Measurements from ENCODE around the gene CLCN2. TPM values are rescaled to one million over a fixed set of nuclear protein-coding genes. Genes with fewer than 3 reads are reported as not detected.

The CLCN2 gene
- 10 to 100 TPM in 1 of 2 donors, 1 to 10 TPM in 1; 6.5 to 13.9 TPM for total RNA-seq

GRCh38 chr3:184361532-184361931 lies at the start of gene CLCN2, which contains the start of gene POLR2H:
Gene CLCN2, minus strand, starts transcription at chr3:184361605. Its CDS starts 126 bp downstream, at chr3:184361479.
Gene POLR2H, plus strand, starts transcription at chr3:184361710. Its CDS starts 1,783 bp downstream, at chr3:184363493.
- Mint-ChIP-seq H3K36me3 (peaks cover 21 to 26% of the 10 kb centered on the region in 2 donors), H3K9me3 (no peaks in the 10 kb centered on the region), H3K27ac (peak within 1 kb of the TSS; percentile 90 to 94)
- peak; percentile 45 for ATAC-seq
- peak; percentile 58 to 73 for DNase-seq (ENCODE audit: low spot score in 2 of 2)

DNA sequence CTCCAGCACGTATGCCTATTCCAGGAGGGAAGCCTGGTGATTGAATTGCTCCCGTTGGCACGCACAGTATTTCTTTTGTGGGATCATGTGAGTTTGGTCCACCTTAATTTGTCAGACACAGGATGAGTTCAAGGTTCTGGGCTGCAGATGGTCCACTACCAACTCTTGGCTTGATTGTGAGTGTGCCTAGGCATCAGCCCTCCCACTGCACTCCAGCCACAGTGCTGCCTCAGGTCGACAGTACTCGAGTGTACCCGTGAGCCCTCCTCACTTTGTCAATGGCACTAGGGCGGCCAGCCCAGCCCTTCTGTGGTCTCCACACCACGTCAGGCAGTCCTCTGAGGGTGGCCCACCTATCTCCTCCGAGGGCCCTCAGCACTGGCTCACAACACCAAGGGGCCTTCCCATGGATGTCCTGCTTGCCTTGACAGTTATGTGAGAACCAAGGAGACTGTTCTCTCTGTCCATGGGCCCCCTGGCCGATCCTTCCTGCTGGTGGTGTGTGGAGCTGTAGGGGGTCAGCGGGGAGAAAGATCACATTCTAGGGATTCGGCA lies 48.6 kb upstream of the CLCN2 start:
- ATAC-seq (no peak), DNase-seq (ENCODE audit: low spot score in 2 of 2) (no peak)
- Mint-ChIP-seq H3K36me3 (no peaks in the 10 kb centered on the region), H3K9me3 (no peaks in the 10 kb centered on the region), H3K27ac (peak overlapping the region in 1 of 2 donors; percentile 68)

DNA sequence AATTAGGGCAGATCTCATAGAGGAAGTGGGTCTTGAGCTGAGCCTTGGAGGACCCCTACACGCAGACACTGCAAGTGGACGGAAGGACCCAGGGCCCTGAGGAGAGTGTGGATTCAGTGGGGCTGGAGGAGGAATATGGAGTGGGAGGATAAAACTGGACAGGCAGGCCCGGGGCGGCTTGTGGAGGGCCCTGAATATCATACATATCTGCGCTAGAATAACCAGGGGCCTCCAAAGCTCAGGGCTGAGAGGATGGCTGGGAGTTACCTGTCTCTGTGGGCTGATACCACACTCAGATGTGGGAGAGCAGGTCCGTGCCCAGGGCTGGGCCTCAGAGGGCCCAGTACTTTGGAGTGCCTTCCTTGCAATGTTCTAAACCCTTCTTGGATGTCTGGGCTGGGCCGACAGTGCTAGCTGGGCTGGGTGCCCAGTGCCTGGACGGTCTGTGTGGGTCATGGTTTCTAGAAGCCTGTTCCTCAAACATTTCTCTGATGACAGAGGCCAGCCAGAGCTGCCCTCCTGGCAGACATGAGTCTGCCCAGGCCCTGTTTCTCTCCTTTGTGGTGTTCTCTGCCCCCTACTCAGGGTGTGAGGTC lies 48.0 kb upstream of the CLCN2 start:
- Mint-ChIP-seq H3K9me3 (no peaks in the 10 kb centered on the region), H3K36me3 (no peaks in the 10 kb centered on the region), H3K27ac (peak overlapping the region in 1 of 2 donors; percentile 68)
- DNase-seq (ENCODE audit: low spot score in 2 of 2) (no peak), ATAC-seq (no peak)

DNA sequence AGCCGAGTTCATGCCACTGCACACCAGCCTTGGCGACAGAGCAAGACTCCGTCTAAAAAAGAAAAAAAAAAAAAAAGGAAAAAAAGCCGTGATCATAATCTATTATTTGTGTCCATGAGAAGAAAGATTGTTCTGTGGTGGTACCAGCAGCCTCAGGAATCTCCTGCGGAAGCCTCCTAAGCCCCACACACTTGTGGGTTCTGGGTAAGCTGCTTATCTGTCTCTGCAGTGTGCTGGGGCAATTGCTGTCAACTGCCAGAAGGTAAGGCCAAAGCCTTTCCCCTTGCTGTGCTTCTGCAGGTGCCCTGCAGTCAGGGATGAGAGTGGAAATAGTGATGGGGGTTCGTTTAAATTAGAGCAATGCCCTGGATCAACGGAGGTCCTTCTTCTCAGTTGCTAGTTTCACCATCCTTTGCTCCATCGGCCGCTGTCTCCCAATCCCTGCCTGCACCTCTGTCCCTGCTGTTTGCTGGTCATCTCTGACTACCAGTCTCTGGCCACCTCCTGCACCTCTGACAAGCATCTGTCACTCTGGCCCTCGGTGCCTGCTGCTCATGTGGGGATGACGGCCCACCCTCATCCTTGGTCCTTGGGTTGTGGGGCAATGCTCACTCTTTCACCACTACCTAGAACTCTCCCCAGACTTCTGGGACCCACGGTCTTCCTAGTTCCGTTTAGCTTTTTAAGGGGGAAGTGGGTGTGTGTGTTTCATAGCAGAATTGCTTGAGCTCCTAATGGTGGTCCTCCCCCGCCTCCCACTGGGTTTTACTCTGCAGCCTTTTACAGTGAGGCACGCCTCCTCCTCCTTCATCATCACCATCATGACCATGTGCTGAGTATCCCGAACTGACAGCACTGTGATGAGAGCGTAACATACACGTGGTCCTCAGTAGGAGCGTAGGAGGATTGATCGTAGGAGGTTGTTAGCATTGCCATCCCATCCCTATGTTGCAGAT lies 43.9 kb upstream of the CLCN2 start:
- ATAC-seq (no peak), DNase-seq (ENCODE audit: low spot score in 2 of 2) (no peak)
- Mint-ChIP-seq H3K9me3 (no peaks in the 10 kb centered on the region), H3K27ac (no peak overlapping the region), H3K36me3 (no peaks in the 10 kb centered on the region)

DNA sequence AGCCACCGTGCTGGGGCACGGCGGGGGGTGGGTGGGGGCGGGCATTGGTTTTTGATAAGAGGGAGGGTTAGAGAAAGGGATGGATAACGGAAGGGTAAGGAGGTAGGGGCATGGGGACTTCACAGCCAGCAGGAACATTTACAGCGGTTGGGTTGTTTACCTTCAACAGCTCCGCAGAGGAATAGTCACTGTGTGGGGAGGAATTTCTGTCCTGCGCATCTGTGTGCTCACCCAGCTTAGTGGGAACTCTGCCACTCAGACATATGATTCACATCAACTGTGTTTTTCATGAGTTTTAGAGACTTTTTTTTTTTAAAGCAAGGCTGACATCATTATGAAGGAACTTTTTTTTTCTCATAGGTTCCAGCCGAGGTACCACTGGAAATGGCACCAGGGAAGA lies 38.0 kb upstream of the CLCN2 start:
- ATAC-seq (no peak), DNase-seq (ENCODE audit: low spot score in 2 of 2) (no peak)
- H3K36me3 Mint-ChIP-seq, result no peaks in the 10 kb centered on the region
- no peaks in the 10 kb centered on the region for H3K9me3 Mint-ChIP-seq
- no peak overlapping the region for H3K27ac Mint-ChIP-seq

DNA sequence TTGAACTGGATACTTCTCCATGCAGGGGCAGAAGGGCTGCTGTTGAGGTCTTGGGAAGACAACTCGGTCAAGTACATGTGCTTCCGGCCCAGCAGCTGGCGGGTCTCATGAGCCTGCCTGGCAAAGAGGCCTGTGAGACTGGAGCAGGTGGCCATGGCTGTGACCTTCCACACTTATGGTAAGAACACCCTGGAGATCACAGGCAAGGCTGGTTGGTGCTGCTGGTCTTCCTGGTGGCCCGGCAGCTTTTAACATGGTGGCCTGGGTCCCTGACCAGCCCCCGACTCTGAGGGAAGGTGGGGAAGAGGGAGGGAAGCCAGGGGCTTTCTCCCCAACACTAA lies 33.9 kb upstream of the CLCN2 start:
- H3K36me3 Mint-ChIP-seq, result no peaks in the 10 kb centered on the region
- DNase-seq (ENCODE audit: low spot score in 2 of 2), result no peak
- H3K9me3 Mint-ChIP-seq, result no peaks in the 10 kb centered on the region
- ATAC-seq, result no peak
- no peak overlapping the region for H3K27ac Mint-ChIP-seq

- no peak for DNase-seq (ENCODE audit: low spot score in 2 of 2)
- no peak overlapping the region for H3K27ac Mint-ChIP-seq
- no peaks in the 10 kb centered on the region for H3K9me3 Mint-ChIP-seq
- H3K36me3 Mint-ChIP-seq, result no peaks in the 10 kb centered on the region
- no peak for ATAC-seq
Observed at GRCh38 chr3:184391266-184391665, 29.9 kb upstream of the CLCN2 start.

GRCh38 chr3:184389935-184390528 lies 28.6 kb upstream of the CLCN2 start:
- no peaks in the 10 kb centered on the region for H3K36me3 Mint-ChIP-seq
- H3K9me3 Mint-ChIP-seq, result no peaks in the 10 kb centered on the region
- no peak overlapping the region for H3K27ac Mint-ChIP-seq
- ATAC-seq (no peak), DNase-seq (ENCODE audit: low spot score in 2 of 2) (no peak)

GRCh38 chr3:184389384-184389783 lies 28.0 kb upstream of the CLCN2 start:
- H3K27ac Mint-ChIP-seq, result no peak overlapping the region
- ATAC-seq, result no peak
- H3K36me3 Mint-ChIP-seq, result no peaks in the 10 kb centered on the region
- DNase-seq (ENCODE audit: low spot score in 2 of 2), result no peak
- no peaks in the 10 kb centered on the region for H3K9me3 Mint-ChIP-seq

DNA sequence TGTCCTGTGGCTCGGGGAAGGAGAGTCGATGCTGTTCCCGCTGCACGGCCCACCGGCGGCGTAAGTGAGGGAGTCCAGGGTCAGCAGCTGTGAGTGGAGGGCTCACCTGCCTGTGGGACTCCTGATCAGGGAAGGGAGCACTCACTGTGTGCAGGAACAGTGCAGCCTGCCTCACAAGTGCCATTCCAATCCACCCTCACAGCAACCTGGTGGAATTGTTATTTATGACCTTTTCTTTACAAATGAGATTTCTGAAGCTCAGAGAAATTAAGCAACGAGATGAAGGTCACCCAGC lies 27.5 kb upstream of the CLCN2 start:
- Mint-ChIP-seq H3K9me3 (no peaks in the 10 kb centered on the region), H3K27ac (no peak overlapping the region), H3K36me3 (no peaks in the 10 kb centered on the region)
- DNase-seq (ENCODE audit: low spot score in 2 of 2), result no peak
- no peak for ATAC-seq

GRCh38 chr3:184388164-184388935 lies 26.9 kb upstream of the CLCN2 start:
- DNase-seq (ENCODE audit: low spot score in 2 of 2) (no peak), ATAC-seq (no peak)
- Mint-ChIP-seq H3K27ac (no peak overlapping the region), H3K9me3 (no peaks in the 10 kb centered on the region), H3K36me3 (no peaks in the 10 kb centered on the region)

GRCh38 chr3:184387174-184387714 lies 25.8 kb upstream of the CLCN2 start:
- no peak for ATAC-seq
- DNase-seq (ENCODE audit: low spot score in 2 of 2), result no peak
- Mint-ChIP-seq H3K36me3 (no peaks in the 10 kb centered on the region), H3K27ac (no peak overlapping the region), H3K9me3 (no peaks in the 10 kb centered on the region)

- Mint-ChIP-seq H3K36me3 (no peaks in the 10 kb centered on the region), H3K27ac (no peak overlapping the region), H3K9me3 (no peaks in the 10 kb centered on the region)
- ATAC-seq (no peak), DNase-seq (ENCODE audit: low spot score in 2 of 2) (no peak)
Observed at GRCh38 chr3:184386047-184386806, 24.8 kb upstream of the CLCN2 start.

GRCh38 chr3:184384856-184385422 lies 23.5 kb upstream of the CLCN2 start:
- ATAC-seq, result no peak
- Mint-ChIP-seq H3K27ac (no peak overlapping the region), H3K36me3 (no peaks in the 10 kb centered on the region), H3K9me3 (no peaks in the 10 kb centered on the region)
- DNase-seq (ENCODE audit: low spot score in 2 of 2), result no peak

DNA sequence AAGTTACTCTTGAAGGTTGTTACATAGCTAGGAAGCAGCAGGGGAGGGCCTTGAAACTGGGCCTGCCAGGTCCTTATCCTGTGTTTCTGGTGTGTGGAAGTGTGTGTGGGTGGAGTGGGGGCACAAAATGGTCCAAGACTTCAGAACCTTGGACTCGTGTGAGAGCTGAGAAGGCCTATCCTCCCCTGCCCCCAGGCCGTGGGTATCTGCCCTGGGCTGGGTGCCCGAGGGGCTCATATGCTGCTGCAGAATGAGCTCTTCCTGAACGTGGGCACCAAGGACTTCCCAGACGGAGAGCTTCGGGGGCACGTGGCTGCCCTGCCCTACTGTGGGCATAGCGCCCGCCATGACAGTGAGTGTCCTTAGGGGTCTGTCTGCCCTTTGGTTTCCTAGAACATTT lies 22.9 kb upstream of the CLCN2 start:
- no peak for DNase-seq (ENCODE audit: low spot score in 2 of 2)
- H3K36me3 Mint-ChIP-seq, result no peaks in the 10 kb centered on the region
- H3K9me3 Mint-ChIP-seq, result no peaks in the 10 kb centered on the region
- no peak for ATAC-seq
- no peak overlapping the region for H3K27ac Mint-ChIP-seq
